Measurements from ENCODE around the gene P4HA3. TPM values are rescaled to one million over a fixed set of nuclear protein-coding genes. Genes with fewer than 3 reads are reported as not detected.

The P4HA3 gene
- total RNA-seq (2022; extraction: Qiagen RNA extraction): 35.5 to 58.6 TPM (median 49.8 TPM) in 5 replicates

GRCh38 chr11:74311352-74311926 lies at the start of gene P4HA3:
P4HA3 (minus strand) TSS chr11:74311640; CDS start chr11:74311611, 29 bp downstream.

Other genes with a start within 250 kb of the P4HA3 start
- 16.3 to 18.1 TPM (median 16.9 TPM) in 5 replicates for gene C2CD3, start 140.6 kb downstream of the P4HA3 start, total RNA-seq (2022; extraction: Qiagen RNA extraction)
- gene PPME1, start 140.4 kb downstream of the P4HA3 start, total RNA-seq (2022; extraction: Qiagen RNA extraction): 51.5 to 55.8 TPM (median 54.1 TPM) in 5 replicates
- 10.7 to 17.8 TPM (median 16.3 TPM) in 5 replicates for gene PGM2L1, start 86.8 kb upstream of the P4HA3 start, total RNA-seq (2022; extraction: Qiagen RNA extraction)
- not detected in 5 replicates for gene KCNE3, start 155.9 kb upstream of the P4HA3 start, total RNA-seq (2022; extraction: Qiagen RNA extraction)
- gene LIPT2, start 182.1 kb upstream of the P4HA3 start, total RNA-seq (2022; extraction: Qiagen RNA extraction): 1.7 to 2.8 TPM (median 2.1 TPM) in 5 replicates

All from A549 treated with Mapracorat at 1 μM for 4 hours (cell line).